ENCODE measurements around the gene ERO1A.

GRCh38 chr14:52650774-52651173, 44.6 kb downstream of the ERO1A start:
- TF ChIP-seq POLR2A (IDR thresholded peaks at IDR 0.05) = no peak
- TF ChIP-seq CTCF (IDR thresholded peaks at IDR 0.05 in 8 of 11, conservative IDR thresholded peaks at IDR 0.05 in 3 of 11) = no peak
